Activated T-cell treated with anti-CD3 and anti-CD28 coated beads for 4 hours (primary cell): Measurements from ENCODE around the gene GNL3.
A peak's percentile ranks its signal among the peaks of the same experiment; 100 is the strongest.

Source experiments
- DNase-seq: peaks from one replicate; pipeline ENCODE4 v3.0.0-alpha.2; 2020

GNL3 gene

GRCh38 chr3:52690560-52690959, 4.7 kb downstream of the GNL3 start:
- no peak for DNase-seq

- no peak for DNase-seq
Observed at GRCh38 chr3:52693071-52693470, 7.2 kb downstream of the GNL3 start.

GRCh38 chr3:52694528-52695189, 8.8 kb downstream of the GNL3 start:
- no peak for DNase-seq

GRCh38 chr3:52695798-52696671, 10.2 kb downstream of the GNL3 start:
- no peak for DNase-seq

- DNase-seq: no peak
Observed at GRCh38 chr3:52696830-52697631, 11.2 kb downstream of the GNL3 start.

- no peak for DNase-seq
Observed at GRCh38 chr3:52697632-52697965, 11.8 kb downstream of the GNL3 start.

- no peak for DNase-seq
Observed at GRCh38 chr3:52703341-52703740, 17.5 kb downstream of the GNL3 start.

GRCh38 chr3:52704611-52705437, 19.0 kb downstream of the GNL3 start:
- no peak for DNase-seq

- no peak for DNase-seq
Observed at GRCh38 chr3:52705438-52705687, 19.5 kb downstream of the GNL3 start.

GRCh38 chr3:52705688-52706686, 20.2 kb downstream of the GNL3 start, which contains the start of the genes GLT8D1 and SPCS1:
TSS of gene GLT8D1 (minus strand) at chr3:52705791. CDS start at chr3:52700460, 5,331 bp downstream.
TSS of gene SPCS1 (plus strand) at chr3:52706106. CDS start at chr3:52706247, 141 bp downstream.
- DNase-seq: peak; percentile 69

- DNase-seq: no peak
Observed at GRCh38 chr3:52707585-52707984, 21.8 kb downstream of the GNL3 start.

GRCh38 chr3:52710512-52710911, 24.7 kb downstream of the GNL3 start:
- no peak for DNase-seq

- no peak for DNase-seq
Observed at GRCh38 chr3:52712291-52713212, 26.7 kb downstream of the GNL3 start.

- no peak for DNase-seq
Observed at GRCh38 chr3:52714335-52715302, 28.8 kb downstream of the GNL3 start.

GRCh38 chr3:52715714-52716305, 30.0 kb downstream of the GNL3 start:
- no peak for DNase-seq

- DNase-seq: no peak
Observed at GRCh38 chr3:52719618-52720017, 33.8 kb downstream of the GNL3 start.

GRCh38 chr3:52721002-52721729, 35.3 kb downstream of the GNL3 start:
- DNase-seq: no peak

- DNase-seq: no peak
Observed at GRCh38 chr3:52721730-52722008, 35.8 kb downstream of the GNL3 start.
